HepG2 (cell line): ENCODE data around the gene CDH13. TPM values are rescaled to one million over a fixed set of nuclear protein-coding genes. Genes with fewer than 3 reads are reported as not detected.

Source experiments
- ATAC-seq: fragments of 200-7000 bp; cut with Tn5 transposase; 3 replicates; pipeline ENCODE4 v1.9.1; 2020; ENCODE audit warnings: mild to moderate bottlenecking, moderate library complexity
- BruUV-seq: library from RNA; stranded (reverse); fragments of 400-500 nt; replicated peaks from 2 replicates; lab custom pipeline; 2021; lab: Mats Ljungman, UMichigan
- CTCF ChIA-PET: fragments of 300-600 bp; formaldehyde crosslinking; extraction: SDS; loops from one replicate; lab custom pipeline; 2021; ENCODE audit warnings: low total read pairs, inconsistent platforms, low intra/inter-chr PET ratio; lab: Yijun Ruan, JAX
- POLR2A ChIA-PET: fragments of 350-600 bp; sonication (Branson Sonifier 250); formaldehyde crosslinking; loops from one replicate; lab custom pipeline; 2020; ENCODE audit warnings: antibody characterized with exemption, inconsistent platforms; lab: Yijun Ruan, JAX
- DNase-seq: peaks from one replicate; pipeline ENCODE4 v3.0.0-alpha.2; 2015; ENCODE audit warnings: low spot score
- FAIRE-seq: peaks from 3 replicates; lab custom pipeline; 2011; peaks lifted over from hg19 to GRCh38; lab: Jason Lieb, UNC
- H2AFZ ChIP-seq: one replicate; pipeline ENCODE4 v1.6.1; 2011; ENCODE audit warnings: low read length, inconsistent platforms
- H3K27ac ChIP-seq: fragments of 300-600 bp; 3 replicates; pipeline ENCODE4 v1.8.0; 2011; ENCODE audit warnings: mixed run types, mild to moderate bottlenecking, mixed read lengths, low read length, inconsistent platforms; ENCODE audit not compliant: insufficient read depth; ENCODE audit errors: extremely low read length
- H3K27me3 ChIP-seq, 2 experiments: fragments of 200-600 bp in 1 of 2; 2 replicates in 1 of 2; 3 replicates in 1 of 2; pipeline versions ENCODE4 v1.6.0 to v1.8.0; 2011; ENCODE audit warnings: low read length in 2 of 2, mild to moderate bottlenecking in 2 of 2, moderate library complexity in 2 of 2, inconsistent platforms in 1 of 2; ENCODE audit not compliant: insufficient read depth in 2 of 2, control insufficient read depth in 1 of 2
- H3K36me3 ChIP-seq, 2 experiments: fragments of 200-600 bp in 1 of 2; replicated peaks in 1 of 2; 2 replicates in 1 of 2; 3 replicates in 1 of 2; pipeline versions ENCODE4 v1.5.1 to v1.8.0; 2011; ENCODE audit warnings: low read length in 2 of 2, inconsistent platforms in 1 of 2; ENCODE audit not compliant: insufficient read depth in 2 of 2, control insufficient read depth in 1 of 2
- H3K4me1 ChIP-seq: 2 replicates; pipeline ENCODE4 v1.5.1; 2012; ENCODE audit warnings: low read length, inconsistent platforms; ENCODE audit not compliant: insufficient read depth
- H3K4me2 ChIP-seq: 2 replicates; pipeline ENCODE4 v1.6.0; 2011; ENCODE audit warnings: low read depth, low read length, inconsistent platforms
- H3K4me3 ChIP-seq, 3 experiments: fragments of 200-600 bp in 1 of 3; sonication (generic), shearing (Covaris generic) in 1 of 3; replicated peaks in 1 of 3; 2 replicates each; pipeline ENCODE4 v1.5.1; 2011 to 2016; ENCODE audit warnings: low read length in 3 of 3, inconsistent platforms in 2 of 3, low read depth in 2 of 3, mild to moderate bottlenecking in 2 of 3, control low read depth in 1 of 3, mixed read lengths in 1 of 3; ENCODE audit not compliant: insufficient read depth in 1 of 3
- H3K79me2 ChIP-seq: one replicate; pipeline ENCODE4 v1.6.1; 2011; ENCODE audit warnings: low read length, inconsistent platforms; ENCODE audit not compliant: insufficient read depth
- H3K9ac ChIP-seq: 2 replicates; pipeline ENCODE4 v1.6.0; 2011; ENCODE audit warnings: mild to moderate bottlenecking, low read depth, low read length, inconsistent platforms; ENCODE audit not compliant: insufficient read depth
- H3K9me3 ChIP-seq: 2 replicates; pipeline ENCODE4 v1.5.1; 2012; ENCODE audit warnings: mild to moderate bottlenecking, low read length
- H4K20me1 ChIP-seq: 2 replicates; pipeline ENCODE4 v1.6.0; 2011; ENCODE audit warnings: inconsistent platforms, mild to moderate bottlenecking, low read length, moderate library complexity; ENCODE audit not compliant: insufficient read depth
- BORCS8-MEF2B ChIP-seq: sonication (generic); formaldehyde crosslinking; IDR thresholded peaks from 2 replicates; pipeline ENCODE4 v1.8.0; 2022; ENCODE audit warnings: mild to moderate bottlenecking, missing genetic modification reagents
- RAD21 ChIP-seq: fragments of 450-650 bp; formaldehyde crosslinking; IDR thresholded peaks from 2 replicates; pipeline ENCODE4 v1.5.0; 2020; ENCODE audit warnings: mild to moderate bottlenecking
- RFXANK ChIP-seq: IDR thresholded peaks from 2 replicates; pipeline ENCODE4 v1.6.1; 2016
- ZSCAN25 ChIP-seq: sonication (generic); formaldehyde crosslinking; IDR thresholded peaks from 2 replicates; pipeline ENCODE4 v1.8.0; 2022; ENCODE audit warnings: mild to moderate bottlenecking, missing genetic modification reagents
- WGBS: methylation state at CpG from one replicate; pipeline ENCODE4 v1.1.6; 2017; ENCODE audit warnings: low lambda C conversion rate; 5-methylcytosine and 5-hydroxymethylcytosine counted together
- in situ Hi-C: cut with HindIII; loops from 2 replicates; pipeline ENCODE4 v1.10.0; 2017; ENCODE audit warnings: low pct_unique_long_range_greater_than_20kb; ENCODE audit not compliant: extremely low pct_ligation_motif_present
- intact Hi-C: fragments of 100-400 bp; cut with micrococcal nuclease; formaldehyde crosslinking; loops from one replicate; pipeline ENCODE4 v1.10.0; 2022; ENCODE audit not compliant: unreplicated experiment
- polyA plus RNA-seq, 8 experiments: library from polyadenylated mRNA; depleted of rRNA in 3 of 8; stranded (reverse) in 7 of 8; unstranded in 1 of 8; fragments of >200 nt; fragmentation: Illumina TruSeq in 4 of 8; extraction: Trizol in 4 of 8; gene quantifications; 2 replicates each; pipeline versions ENCODE4 v1.2.1 to v1.2.3, GENCODE V29; 2011 to 2016; ENCODE audit warnings: low read depth in 4 of 8, missing spikeins in 1 of 8, mixed read lengths in 1 of 8; ENCODE audit not compliant: insufficient read depth in 1 of 8
- total RNA-seq, 5 experiments: library from RNA; depleted of rRNA; stranded (reverse); fragments of >200 nt; fragmentation: Illumina TruSeq; extraction: Trizol; gene quantifications; 2 replicates each; pipeline ENCODE4 v1.2.3, GENCODE V29; 2016; ENCODE audit warnings: low read depth in 1 of 5
- TF ChIP-seq, protein P1 (sequence below): sonication (generic); formaldehyde crosslinking; IDR thresholded peaks from 2 replicates; pipeline ENCODE4 v1.4.0; 2020; ENCODE audit warnings: missing genetic modification reagents, mild to moderate bottlenecking, borderline replicate concordance

The CDH13 gene
- total and polyA plus RNA-seq, 2 of the 13 experiments (the other 11 are each of a cell fraction or from before 2014, with no cell fraction given), result not detected

DNA sequence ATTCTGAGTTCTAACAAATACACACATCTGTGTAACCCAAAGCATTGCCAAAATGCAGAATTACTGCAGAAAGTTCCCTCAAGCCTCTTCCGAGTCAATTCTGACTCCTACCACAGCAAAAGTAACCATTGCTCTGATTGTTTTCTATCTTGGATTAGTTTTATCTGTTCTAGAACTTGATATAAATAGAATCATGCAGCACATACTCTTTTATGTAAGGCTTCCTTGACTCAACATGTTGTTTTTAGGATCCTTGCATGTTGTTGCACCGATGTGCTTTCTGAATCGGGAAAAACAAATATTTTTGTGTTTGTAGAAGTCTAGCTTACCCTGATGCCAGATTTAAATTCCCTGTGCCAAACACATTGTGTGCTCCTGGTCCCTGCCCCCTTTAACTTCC is 140.4 kb downstream of the CDH13 start (continued):
- TF ChIP-seq, protein P1, sequence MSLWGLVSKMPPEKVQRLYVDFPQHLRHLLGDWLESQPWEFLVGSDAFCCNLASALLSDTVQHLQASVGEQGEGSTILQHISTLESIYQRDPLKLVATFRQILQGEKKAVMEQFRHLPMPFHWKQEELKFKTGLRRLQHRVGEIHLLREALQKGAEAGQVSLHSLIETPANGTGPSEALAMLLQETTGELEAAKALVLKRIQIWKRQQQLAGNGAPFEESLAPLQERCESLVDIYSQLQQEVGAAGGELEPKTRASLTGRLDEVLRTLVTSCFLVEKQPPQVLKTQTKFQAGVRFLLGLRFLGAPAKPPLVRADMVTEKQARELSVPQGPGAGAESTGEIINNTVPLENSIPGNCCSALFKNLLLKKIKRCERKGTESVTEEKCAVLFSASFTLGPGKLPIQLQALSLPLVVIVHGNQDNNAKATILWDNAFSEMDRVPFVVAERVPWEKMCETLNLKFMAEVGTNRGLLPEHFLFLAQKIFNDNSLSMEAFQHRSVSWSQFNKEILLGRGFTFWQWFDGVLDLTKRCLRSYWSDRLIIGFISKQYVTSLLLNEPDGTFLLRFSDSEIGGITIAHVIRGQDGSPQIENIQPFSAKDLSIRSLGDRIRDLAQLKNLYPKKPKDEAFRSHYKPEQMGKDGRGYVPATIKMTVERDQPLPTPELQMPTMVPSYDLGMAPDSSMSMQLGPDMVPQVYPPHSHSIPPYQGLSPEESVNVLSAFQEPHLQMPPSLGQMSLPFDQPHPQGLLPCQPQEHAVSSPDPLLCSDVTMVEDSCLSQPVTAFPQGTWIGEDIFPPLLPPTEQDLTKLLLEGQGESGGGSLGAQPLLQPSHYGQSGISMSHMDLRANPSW (CRISPR knock-in tag), result no peak
- no peak for TF ChIP-seq BORCS8-MEF2B (CRISPR knock-in tag)
- TF ChIP-seq, all 625 proteins: peak for 0

DNA sequence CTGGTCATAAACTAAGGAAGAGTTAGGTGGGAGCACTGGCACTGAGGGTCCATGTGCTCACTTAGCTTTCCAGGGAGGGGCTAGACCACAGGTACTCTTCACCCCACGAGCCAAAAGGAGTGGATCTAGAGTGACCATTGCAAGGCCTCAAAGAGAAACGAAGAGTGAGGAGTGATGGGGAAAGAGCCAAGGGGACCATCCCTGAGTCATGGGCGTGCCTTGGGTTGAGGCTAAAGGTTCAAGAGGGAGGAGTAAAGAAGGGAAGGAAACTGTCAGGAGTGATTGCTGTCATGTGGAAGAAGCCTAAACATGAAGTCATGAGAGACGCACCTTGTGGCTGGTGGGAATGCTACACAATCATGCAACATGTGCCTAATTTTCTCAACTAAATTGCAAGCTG is 141.0 kb downstream of the CDH13 start:
- no peaks in the 10 kb centered on the region for H4K20me1 ChIP-seq
- no peak overlapping the region for H3K4me2 ChIP-seq
- TF ChIP-seq ZSCAN25 (CRISPR knock-in tag), result no peak
- TF ChIP-seq RAD21 (CRISPR knock-in tag), result no peak
- no peak for TF ChIP-seq RFXANK
- H3K27ac ChIP-seq, result no peak overlapping the region
- ATAC-seq (no peak), FAIRE-seq (no peak), DNase-seq (no peak)
- H3K27me3 ChIP-seq, result no peaks in the 10 kb centered on the region
- intact Hi-C loops (no loop called here), in situ Hi-C loops (no loop called here)
- no peaks in the 10 kb centered on the region for H3K4me1 ChIP-seq
- no TSS peak for BruUV-seq
- no peak overlapping the region for H2AFZ ChIP-seq
- H3K9me3 ChIP-seq, result no peaks in the 10 kb centered on the region
- no peak overlapping the region for H3K9ac ChIP-seq
- ChIA-PET POLR2A (no interaction called here), CTCF (no interaction called here)
- H3K4me3 ChIP-seq, result no peak overlapping the region
- WGBS, result 0% methylated on average over 4 of the region's 4 CpGs
- no peaks in the 10 kb centered on the region for H3K36me3 ChIP-seq
- H3K79me2 ChIP-seq, result no peaks in the 10 kb centered on the region
